ENCODE measurements around the gene KCTD4. TPM values are rescaled to one million over a fixed set of nuclear protein-coding genes. Genes with fewer than 3 reads are reported as not detected.

The KCTD4 gene
- polyA plus RNA-seq, 1 donor (not counting 4 experiments of a cell fraction or from before 2014, with no cell fraction given) = 0.39 TPM

DNA sequence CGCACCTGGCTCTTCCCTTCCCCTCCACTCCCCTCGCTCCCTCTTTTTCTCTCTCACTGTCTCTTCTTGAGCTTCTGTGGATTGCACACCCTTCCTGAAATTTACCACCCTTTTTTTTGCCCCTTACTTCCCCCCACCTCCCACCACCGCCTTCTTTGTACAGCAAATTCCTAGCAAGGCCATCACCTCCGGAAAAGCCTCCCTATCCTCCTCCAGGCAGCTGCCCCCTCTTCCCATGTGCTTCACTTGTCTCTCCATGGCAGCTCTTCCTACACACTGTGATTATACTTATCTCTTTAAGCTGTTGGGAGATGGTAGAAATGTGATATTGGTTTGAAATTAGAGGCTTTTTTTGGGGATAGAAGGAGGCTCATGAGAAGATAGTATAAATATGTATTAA, 28.3 kb upstream of the KCTD4 start:
- TF ChIP-seq CTCF (optimal IDR thresholded peaks at IDR 0.05 in 1 of 3, IDR thresholded peaks at IDR 0.05 in 1 of 3, conservative IDR thresholded peaks at IDR 0.05 in 1 of 3; ENCODE audit: extremely low read depth in 1 of 3, insufficient read depth in 2 of 3, low read length in 3 of 3) (no peak), EZH2 (IDR thresholded peaks at IDR 0.05; ENCODE audit: low read length) (no peak)
- no peak for FAIRE-seq
- H3K9me1 ChIP-seq (ENCODE audit: control insufficient read depth, extremely low read depth, insufficient read depth, low read length) = no peaks in the 10 kb centered on the region
- H3K4me1 ChIP-seq (ENCODE audit: control insufficient read depth, extremely low read depth, insufficient read depth, low read length) = peaks cover 2% of the 10 kb centered on the region
- dilution Hi-C loops (cut with MboI; ENCODE audit: extremely low pct_ligation_motif_present, low sequenced_read_pairs) = no loop called here
- no peaks in the 10 kb centered on the region for H3K27me3 ChIP-seq (ENCODE audit: control insufficient read depth, extremely low read depth, insufficient read depth, low read length)
- no peaks in the 10 kb centered on the region for H3K9me3 ChIP-seq (ENCODE audit: control insufficient read depth, low read depth, low read length)
- no peak overlapping the region for H3K4me3 ChIP-seq (ENCODE audit: control insufficient read depth in 2 of 3, extremely low read depth in 1 of 3, insufficient read depth in 2 of 3, low read depth in 1 of 3, low read length in 3 of 3)
- no peak overlapping the region for H3K4me2 ChIP-seq (ENCODE audit: control insufficient read depth, extremely low read depth, insufficient read depth, low read depth, low read length)
- H3K27ac ChIP-seq (ENCODE audit: control insufficient read depth, insufficient read depth, low read length) = no peak overlapping the region
- H3K36me3 ChIP-seq (ENCODE audit: control insufficient read depth in 2 of 2, extremely low read depth in 1 of 2, insufficient read depth in 2 of 2, low read length in 2 of 2) = peaks cover 3 to 4% of the 10 kb centered on the region in 2 experiments
- no peak for DNase-seq (ENCODE audit: low read depth, low spot score)
- H3K9ac ChIP-seq (ENCODE audit: control insufficient read depth, extremely low read depth, insufficient read depth, low read length) = no peak overlapping the region
- H4K20me1 ChIP-seq (ENCODE audit: control insufficient read depth, extremely low read depth, insufficient read depth, low read length) = no peaks in the 10 kb centered on the region
- H3K79me2 ChIP-seq (ENCODE audit: control insufficient read depth, insufficient read depth, low read length) = peaks cover 30% of the 10 kb centered on the region
- H2AFZ ChIP-seq (ENCODE audit: control insufficient read depth, low read length) = no peak overlapping the region

GRCh38 chr13:45228002-45228401, 27.2 kb upstream of the KCTD4 start:
- Histone ChIP-seq H3K27me3 (ENCODE audit: control insufficient read depth, extremely low read depth, insufficient read depth, low read length) (no peaks in the 10 kb centered on the region), H3K36me3 (ENCODE audit: control insufficient read depth in 2 of 2, extremely low read depth in 1 of 2, insufficient read depth in 2 of 2, low read length in 2 of 2) (peaks cover 3 to 4% of the 10 kb centered on the region in 2 experiments), H3K4me2 (ENCODE audit: control insufficient read depth, extremely low read depth, insufficient read depth, low read depth, low read length) (no peak overlapping the region), H4K20me1 (ENCODE audit: control insufficient read depth, extremely low read depth, insufficient read depth, low read length) (no peaks in the 10 kb centered on the region), H3K9me3 (ENCODE audit: control insufficient read depth, low read depth, low read length) (no peaks in the 10 kb centered on the region), H3K27ac (ENCODE audit: control insufficient read depth, insufficient read depth, low read length) (no peak overlapping the region), H3K4me1 (ENCODE audit: control insufficient read depth, extremely low read depth, insufficient read depth, low read length) (peaks cover 5% of the 10 kb centered on the region), H3K9ac (ENCODE audit: control insufficient read depth, extremely low read depth, insufficient read depth, low read length) (no peak overlapping the region), H3K9me1 (ENCODE audit: control insufficient read depth, extremely low read depth, insufficient read depth, low read length) (no peaks in the 10 kb centered on the region), H3K4me3 (ENCODE audit: control insufficient read depth in 2 of 3, extremely low read depth in 1 of 3, insufficient read depth in 2 of 3, low read depth in 1 of 3, low read length in 3 of 3) (no peak overlapping the region), H2AFZ (ENCODE audit: control insufficient read depth, low read length) (no peak overlapping the region), H3K79me2 (ENCODE audit: control insufficient read depth, insufficient read depth, low read length) (peaks cover 35% of the 10 kb centered on the region)
- DNase-seq (ENCODE audit: low read depth, low spot score) (no peak), FAIRE-seq (no peak)
- dilution Hi-C loops (cut with MboI; ENCODE audit: extremely low pct_ligation_motif_present, low sequenced_read_pairs) = no loop called here
- TF ChIP-seq CTCF (optimal IDR thresholded peaks at IDR 0.05 in 1 of 3, IDR thresholded peaks at IDR 0.05 in 1 of 3, conservative IDR thresholded peaks at IDR 0.05 in 1 of 3; ENCODE audit: extremely low read depth in 1 of 3, insufficient read depth in 2 of 3, low read length in 3 of 3) (no peak), EZH2 (IDR thresholded peaks at IDR 0.05; ENCODE audit: low read length) (no peak)

All from keratinocyte (primary cell).